Gastrocnemius medialis (tissue), 4 donors: Measurements from ENCODE around the gene GPR84.

Experiments
- POLR2A ChIP-seq, 2 donors: fragments of 450-650 bp; IDR thresholded peaks; one replicate each; pipeline ENCODE4 v1.6.1; 2017; ENCODE audit warnings: antibody characterized with exemption in 2 of 2, mild to moderate bottlenecking in 2 of 2, moderate library complexity in 2 of 2
- TF ChIP-seq, protein P1 (sequence below), 5 experiments: fragments of 450-650 bp in 3 of 5; fragments of 200-600 bp in 2 of 5; sonication (generic) in 2 of 5; IDR thresholded peaks in 4 of 5; conservative IDR thresholded peaks in 1 of 5; 1 replicate in 4 of 5; 2 replicates in 1 of 5; pipeline ENCODE4 v1.5.1; 2016 to 2019; ENCODE audit warnings: antibody characterized with exemption in 5 of 5, mild to moderate bottlenecking in 3 of 5, moderate library complexity in 3 of 5

DNA sequence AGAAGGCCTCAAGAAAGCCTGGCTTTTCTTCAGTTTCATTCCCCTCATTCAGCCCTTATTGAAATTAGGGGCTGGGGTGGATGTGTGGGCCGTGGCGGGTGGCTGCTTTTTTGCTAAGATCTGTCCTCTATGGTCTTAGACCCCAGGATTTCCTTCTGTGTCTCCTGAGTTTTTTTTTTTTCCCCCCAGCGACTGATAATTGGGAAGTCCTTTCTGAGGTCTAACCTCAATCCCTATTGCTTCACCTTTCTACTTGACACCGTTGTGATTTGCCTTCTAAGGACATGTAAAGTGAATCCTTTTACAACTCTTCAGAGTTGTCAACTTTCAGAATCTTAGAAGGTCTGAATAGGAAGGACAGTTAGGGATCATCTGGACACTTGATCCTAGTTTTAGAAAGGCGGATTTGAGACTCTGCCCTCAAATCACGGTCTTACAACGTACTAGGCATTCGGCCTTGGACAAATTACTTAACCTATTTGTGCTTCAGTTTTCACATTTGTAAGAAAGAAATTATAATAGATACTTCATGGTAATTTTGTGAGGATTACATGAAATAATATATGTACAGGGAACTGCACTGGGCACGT, 4.4 kb downstream of the GPR84 start:
- TF ChIP-seq, protein P1, sequence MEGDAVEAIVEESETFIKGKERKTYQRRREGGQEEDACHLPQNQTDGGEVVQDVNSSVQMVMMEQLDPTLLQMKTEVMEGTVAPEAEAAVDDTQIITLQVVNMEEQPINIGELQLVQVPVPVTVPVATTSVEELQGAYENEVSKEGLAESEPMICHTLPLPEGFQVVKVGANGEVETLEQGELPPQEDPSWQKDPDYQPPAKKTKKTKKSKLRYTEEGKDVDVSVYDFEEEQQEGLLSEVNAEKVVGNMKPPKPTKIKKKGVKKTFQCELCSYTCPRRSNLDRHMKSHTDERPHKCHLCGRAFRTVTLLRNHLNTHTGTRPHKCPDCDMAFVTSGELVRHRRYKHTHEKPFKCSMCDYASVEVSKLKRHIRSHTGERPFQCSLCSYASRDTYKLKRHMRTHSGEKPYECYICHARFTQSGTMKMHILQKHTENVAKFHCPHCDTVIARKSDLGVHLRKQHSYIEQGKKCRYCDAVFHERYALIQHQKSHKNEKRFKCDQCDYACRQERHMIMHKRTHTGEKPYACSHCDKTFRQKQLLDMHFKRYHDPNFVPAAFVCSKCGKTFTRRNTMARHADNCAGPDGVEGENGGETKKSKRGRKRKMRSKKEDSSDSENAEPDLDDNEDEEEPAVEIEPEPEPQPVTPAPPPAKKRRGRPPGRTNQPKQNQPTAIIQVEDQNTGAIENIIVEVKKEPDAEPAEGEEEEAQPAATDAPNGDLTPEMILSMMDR (IDR thresholded peaks at IDR 0.05 in 4 of 5, conservative IDR thresholded peaks at IDR 0.05 in 1 of 5): no peak
- TF ChIP-seq POLR2A (IDR thresholded peaks at IDR 0.05): no peak
